ENCODE results near the gene DYTN.

The DYTN gene

GRCh38 chr2:206740800-206741199 lies 22.6 kb upstream of the DYTN start:
- DNase-seq (ENCODE audit: low read depth) = peak; percentile 5
- TF ChIP-seq CTCF (conservative IDR thresholded peaks at IDR 0.05; ENCODE audit: control insufficient read depth, insufficient read depth, low read depth, low read length) = no peak
- H3K4me3 ChIP-seq (ENCODE audit: control insufficient read depth, low read depth, low read length) = no peak overlapping the region

- DNase-seq (ENCODE audit: low read depth) = no peak
- no peak for TF ChIP-seq CTCF (conservative IDR thresholded peaks at IDR 0.05; ENCODE audit: control insufficient read depth, insufficient read depth, low read depth, low read length)
- no peak overlapping the region for H3K4me3 ChIP-seq (ENCODE audit: control insufficient read depth, low read depth, low read length)
These were observed 21.1 kb upstream of the DYTN start for GRCh38 chr2:206739271-206739670.

- DNase-seq (ENCODE audit: low read depth) = peak; percentile 5
- no peak overlapping the region for H3K4me3 ChIP-seq (ENCODE audit: control insufficient read depth, low read depth, low read length)
- TF ChIP-seq CTCF (conservative IDR thresholded peaks at IDR 0.05; ENCODE audit: control insufficient read depth, insufficient read depth, low read depth, low read length) = no peak
These were observed 18.7 kb upstream of the DYTN start for GRCh38 chr2:206736935-206737334.

DNA sequence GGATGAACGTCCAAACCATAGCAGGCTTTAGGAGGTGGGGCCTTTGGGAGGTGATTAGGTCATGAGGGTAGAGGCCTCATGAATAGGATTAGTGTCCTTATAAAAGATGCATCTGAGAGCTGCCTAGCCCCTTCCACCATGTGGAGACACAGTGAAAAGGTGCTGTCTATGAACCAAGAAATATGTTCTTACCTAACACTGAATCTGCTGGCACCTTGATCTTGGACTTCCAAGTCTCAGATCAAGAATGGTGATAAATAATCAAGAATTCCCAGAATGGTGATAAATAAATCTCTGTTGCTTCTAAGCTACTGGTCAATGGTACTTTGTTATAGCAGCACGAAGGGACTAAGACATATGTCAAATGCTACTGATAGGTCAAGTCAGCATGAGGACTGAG lies 15.1 kb upstream of the DYTN start:
- TF ChIP-seq CTCF (conservative IDR thresholded peaks at IDR 0.05; ENCODE audit: control insufficient read depth, insufficient read depth, low read depth, low read length) = no peak
- no peak overlapping the region for H3K4me3 ChIP-seq (ENCODE audit: control insufficient read depth, low read depth, low read length)
- DNase-seq (ENCODE audit: low read depth) = no peak

DNA sequence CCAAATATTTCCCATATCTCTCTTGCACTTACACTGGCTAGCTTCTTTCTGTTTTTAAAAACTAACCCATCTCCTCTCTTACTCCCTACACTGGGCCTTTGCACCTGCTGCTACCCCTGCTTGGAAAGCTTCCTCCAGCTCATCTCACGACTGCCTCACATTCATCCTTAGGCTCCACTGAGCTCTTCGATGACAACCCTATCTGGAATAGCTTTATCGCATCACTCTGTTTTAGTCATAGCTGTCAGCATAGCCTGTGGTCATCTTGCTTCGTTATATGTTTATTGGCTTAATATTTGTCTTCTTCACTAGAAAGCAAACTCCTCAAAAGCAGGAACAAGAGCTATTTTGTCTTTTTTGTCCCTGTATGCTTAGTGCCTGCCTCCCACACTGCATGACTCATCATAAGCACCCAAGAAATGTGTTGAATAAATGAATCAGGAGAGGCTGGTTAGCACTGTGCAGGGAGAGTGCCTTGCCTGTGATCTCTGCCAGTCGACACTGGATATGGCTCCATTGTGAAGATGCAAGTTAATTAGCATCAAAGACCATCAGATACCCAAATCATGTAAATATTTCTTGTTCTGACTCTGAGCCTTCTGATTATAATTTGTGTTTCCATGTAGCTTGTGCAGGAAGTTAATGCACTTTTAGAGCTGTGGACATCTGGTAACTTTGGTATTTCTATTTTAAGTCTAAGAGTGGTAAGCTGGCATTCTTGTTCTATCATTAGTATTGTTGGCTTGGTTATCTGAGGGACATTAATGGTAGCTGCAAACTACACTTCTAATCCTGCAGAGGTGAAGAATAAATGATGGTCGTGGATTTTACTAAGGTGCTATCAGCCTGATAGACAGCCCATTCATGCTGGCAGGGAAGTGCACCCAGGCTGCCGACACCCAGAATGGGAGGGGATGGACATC lies 10.3 kb upstream of the DYTN start:
- no peak for TF ChIP-seq CTCF (conservative IDR thresholded peaks at IDR 0.05; ENCODE audit: control insufficient read depth, insufficient read depth, low read depth, low read length)
- H3K4me3 ChIP-seq (ENCODE audit: control insufficient read depth, low read depth, low read length) = no peak overlapping the region
- DNase-seq (ENCODE audit: low read depth) = peak; percentile 33

GRCh38 chr2:206727287-206727686 lies 9.1 kb upstream of the DYTN start:
- TF ChIP-seq CTCF (conservative IDR thresholded peaks at IDR 0.05; ENCODE audit: control insufficient read depth, insufficient read depth, low read depth, low read length) = no peak
- no peak overlapping the region for H3K4me3 ChIP-seq (ENCODE audit: control insufficient read depth, low read depth, low read length)
- DNase-seq (ENCODE audit: low read depth) = no peak
